ENCODE data around the gene SLCO4A1. TPM values are rescaled to one million over a fixed set of nuclear protein-coding genes. Genes with fewer than 3 reads are reported as not detected.

SLCO4A1 gene
- total RNA-seq, 1 donor, result under 0.01 TPM

GRCh38 chr20:62690261-62690820 is 48.0 kb downstream of the SLCO4A1 start:
- H4K20me1 ChIP-seq (ENCODE audit: insufficient read depth, low read length), result no peaks in the 10 kb centered on the region
- no peak overlapping the region for H3K4me2 ChIP-seq (ENCODE audit: insufficient read depth, low read length)
- no peak overlapping the region for H3K4me3 ChIP-seq (ENCODE audit: insufficient read depth, low read length)
- no peak for DNase-seq (ENCODE audit: insufficient read length, low spot score, missing footprints)
- peaks cover 23% of the 10 kb centered on the region for H3K27me3 ChIP-seq (ENCODE audit: insufficient read depth, low read length)
- no peak overlapping the region for H3K27ac ChIP-seq (ENCODE audit: low read depth, low read length)
- H3K9me3 ChIP-seq (ENCODE audit: low read depth, low read length), result no peaks in the 10 kb centered on the region
- no peaks in the 10 kb centered on the region for H3K36me3 ChIP-seq (ENCODE audit: insufficient read depth, low read length)
- H2AFZ ChIP-seq (ENCODE audit: low read length), result no peak overlapping the region
- H3K4me1 ChIP-seq (ENCODE audit: insufficient read depth, low read length), result no peaks in the 10 kb centered on the region
- no peaks in the 10 kb centered on the region for H3K79me2 ChIP-seq (ENCODE audit: insufficient read depth, low read length)
- TF ChIP-seq, protein P1, sequence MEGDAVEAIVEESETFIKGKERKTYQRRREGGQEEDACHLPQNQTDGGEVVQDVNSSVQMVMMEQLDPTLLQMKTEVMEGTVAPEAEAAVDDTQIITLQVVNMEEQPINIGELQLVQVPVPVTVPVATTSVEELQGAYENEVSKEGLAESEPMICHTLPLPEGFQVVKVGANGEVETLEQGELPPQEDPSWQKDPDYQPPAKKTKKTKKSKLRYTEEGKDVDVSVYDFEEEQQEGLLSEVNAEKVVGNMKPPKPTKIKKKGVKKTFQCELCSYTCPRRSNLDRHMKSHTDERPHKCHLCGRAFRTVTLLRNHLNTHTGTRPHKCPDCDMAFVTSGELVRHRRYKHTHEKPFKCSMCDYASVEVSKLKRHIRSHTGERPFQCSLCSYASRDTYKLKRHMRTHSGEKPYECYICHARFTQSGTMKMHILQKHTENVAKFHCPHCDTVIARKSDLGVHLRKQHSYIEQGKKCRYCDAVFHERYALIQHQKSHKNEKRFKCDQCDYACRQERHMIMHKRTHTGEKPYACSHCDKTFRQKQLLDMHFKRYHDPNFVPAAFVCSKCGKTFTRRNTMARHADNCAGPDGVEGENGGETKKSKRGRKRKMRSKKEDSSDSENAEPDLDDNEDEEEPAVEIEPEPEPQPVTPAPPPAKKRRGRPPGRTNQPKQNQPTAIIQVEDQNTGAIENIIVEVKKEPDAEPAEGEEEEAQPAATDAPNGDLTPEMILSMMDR (IDR thresholded peaks at IDR 0.05; ENCODE audit: extremely low read depth, low read depth, low read length), result no peak

GRCh38 chr20:62691487-62691886 is 49.2 kb downstream of the SLCO4A1 start:
- TF ChIP-seq, protein P1 (IDR thresholded peaks at IDR 0.05; ENCODE audit: extremely low read depth, low read depth, low read length), result no peak
- H3K79me2 ChIP-seq (ENCODE audit: insufficient read depth, low read length), result no peaks in the 10 kb centered on the region
- no peaks in the 10 kb centered on the region for H4K20me1 ChIP-seq (ENCODE audit: insufficient read depth, low read length)
- no peaks in the 10 kb centered on the region for H3K36me3 ChIP-seq (ENCODE audit: insufficient read depth, low read length)
- H3K27me3 ChIP-seq (ENCODE audit: insufficient read depth, low read length), result peaks cover 17% of the 10 kb centered on the region
- no peak overlapping the region for H2AFZ ChIP-seq (ENCODE audit: low read length)
- no peak overlapping the region for H3K27ac ChIP-seq (ENCODE audit: low read depth, low read length)
- no peaks in the 10 kb centered on the region for H3K9me3 ChIP-seq (ENCODE audit: low read depth, low read length)
- no peaks in the 10 kb centered on the region for H3K4me1 ChIP-seq (ENCODE audit: insufficient read depth, low read length)
- no peak overlapping the region for H3K4me3 ChIP-seq (ENCODE audit: insufficient read depth, low read length)
- no peak for DNase-seq (ENCODE audit: insufficient read length, low spot score, missing footprints)
- H3K4me2 ChIP-seq (ENCODE audit: insufficient read depth, low read length), result no peak overlapping the region

DNA sequence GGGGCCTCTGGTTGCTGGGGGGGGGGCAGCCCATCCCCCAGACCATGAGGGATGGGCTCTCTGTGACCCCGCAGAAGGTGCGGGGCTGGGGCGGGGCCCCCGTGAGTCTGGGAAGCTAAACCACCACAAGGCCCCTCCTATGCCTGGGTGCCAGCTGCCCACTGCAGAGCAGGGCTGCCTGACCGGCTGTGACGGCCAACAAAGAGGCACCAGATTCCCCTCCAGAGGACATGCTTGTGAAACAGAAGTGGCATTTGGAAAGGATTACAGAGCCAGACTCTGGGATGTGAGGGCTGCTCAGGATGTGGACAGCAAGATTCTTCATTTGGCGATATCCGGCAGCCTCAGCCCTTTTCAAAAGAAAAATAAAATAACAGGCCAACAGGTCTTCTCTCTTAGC is 49.9 kb downstream of the SLCO4A1 start:
- no peak overlapping the region for H3K4me2 ChIP-seq (ENCODE audit: insufficient read depth, low read length)
- no peaks in the 10 kb centered on the region for H3K4me1 ChIP-seq (ENCODE audit: insufficient read depth, low read length)
- H3K36me3 ChIP-seq (ENCODE audit: insufficient read depth, low read length), result no peaks in the 10 kb centered on the region
- TF ChIP-seq, protein P1 (IDR thresholded peaks at IDR 0.05; ENCODE audit: extremely low read depth, low read depth, low read length), result no peak
- no peak for DNase-seq (ENCODE audit: insufficient read length, low spot score, missing footprints)
- peaks cover 20% of the 10 kb centered on the region for H3K27me3 ChIP-seq (ENCODE audit: insufficient read depth, low read length)
- H4K20me1 ChIP-seq (ENCODE audit: insufficient read depth, low read length), result no peaks in the 10 kb centered on the region
- no peak overlapping the region for H3K27ac ChIP-seq (ENCODE audit: low read depth, low read length)
- H3K9me3 ChIP-seq (ENCODE audit: low read depth, low read length), result no peaks in the 10 kb centered on the region
- no peak overlapping the region for H2AFZ ChIP-seq (ENCODE audit: low read length)
- H3K79me2 ChIP-seq (ENCODE audit: insufficient read depth, low read length), result no peaks in the 10 kb centered on the region
- H3K4me3 ChIP-seq (ENCODE audit: insufficient read depth, low read length), result no peak overlapping the region

- H3K27me3 ChIP-seq (ENCODE audit: insufficient read depth, low read length), result peaks cover 28% of the 10 kb centered on the region
These were observed 50.7 kb downstream of the SLCO4A1 start for GRCh38 chr20:62692801-62693523.

More at GRCh38 chr20:62692801-62693523, 50.7 kb downstream of the SLCO4A1 start:
- DNase-seq (ENCODE audit: insufficient read length, low spot score, missing footprints), result no peak
- Histone ChIP-seq H2AFZ (ENCODE audit: low read length) (no peak overlapping the region), H3K9me3 (ENCODE audit: low read depth, low read length) (no peaks in the 10 kb centered on the region), H3K79me2 (ENCODE audit: insufficient read depth, low read length) (no peaks in the 10 kb centered on the region), H3K27ac (ENCODE audit: low read depth, low read length) (no peak overlapping the region), H3K4me2 (ENCODE audit: insufficient read depth, low read length) (no peak overlapping the region), H3K4me3 (ENCODE audit: insufficient read depth, low read length) (no peak overlapping the region), H3K4me1 (ENCODE audit: insufficient read depth, low read length) (no peaks in the 10 kb centered on the region), H3K36me3 (ENCODE audit: insufficient read depth, low read length) (no peaks in the 10 kb centered on the region), H4K20me1 (ENCODE audit: insufficient read depth, low read length) (no peaks in the 10 kb centered on the region)
- TF ChIP-seq, protein P1 (IDR thresholded peaks at IDR 0.05; ENCODE audit: extremely low read depth, low read depth, low read length), result no peak
